Measurements from ENCODE around the gene GALM. TPM values are rescaled to one million over a fixed set of nuclear protein-coding genes. Genes with fewer than 3 reads are reported as not detected.

Gene GALM
- total RNA-seq, 6 experiments from 2014 or later = 26.2 to 47.9 (median 36.7) TPM

DNA sequence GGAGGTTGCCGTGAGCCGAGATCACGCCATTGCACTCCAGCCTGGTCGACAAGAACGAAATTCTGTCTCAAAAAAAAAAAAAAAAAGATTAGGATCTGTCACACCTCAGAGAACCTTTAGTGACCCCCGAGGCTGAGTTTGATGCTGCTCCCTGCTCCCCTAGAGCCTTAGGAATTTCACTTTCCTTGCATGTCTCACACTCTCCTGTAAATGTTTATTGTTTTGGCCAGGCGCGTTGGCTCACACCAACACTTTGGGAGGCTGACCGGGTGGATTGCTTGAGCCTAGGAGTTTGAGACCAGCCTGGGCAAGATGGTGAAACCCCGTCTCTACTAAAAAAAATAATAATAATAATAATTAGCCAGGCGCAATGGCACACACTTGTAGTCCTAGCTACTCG lies 53.8 kb downstream of the GALM start:
- H3K27me3 ChIP-seq = no peaks in the 10 kb centered on the region
- no peak overlapping the region for H3K4me3 ChIP-seq
- WGBS (ENCODE audit: insufficient coverage, low coverage, low lambda C conversion rate, missing lambda C conversion rate) = 94% methylated on average over 5 of the region's 12 CpGs
- intact Hi-C loops (cut with DNase I) = loop anchor here in 1 of 2 donors (10.0 kb wide), 1 partner anchor 125 kb away; no protein-coding TSS in a partner anchor
- H3K4me1 ChIP-seq = peaks cover 0 to 32% (median 9%) of the 10 kb centered on the region in 4 donors
- ATAC-seq (no peak), DNase-seq (no peak)
- TF ChIP-seq, protein P1, sequence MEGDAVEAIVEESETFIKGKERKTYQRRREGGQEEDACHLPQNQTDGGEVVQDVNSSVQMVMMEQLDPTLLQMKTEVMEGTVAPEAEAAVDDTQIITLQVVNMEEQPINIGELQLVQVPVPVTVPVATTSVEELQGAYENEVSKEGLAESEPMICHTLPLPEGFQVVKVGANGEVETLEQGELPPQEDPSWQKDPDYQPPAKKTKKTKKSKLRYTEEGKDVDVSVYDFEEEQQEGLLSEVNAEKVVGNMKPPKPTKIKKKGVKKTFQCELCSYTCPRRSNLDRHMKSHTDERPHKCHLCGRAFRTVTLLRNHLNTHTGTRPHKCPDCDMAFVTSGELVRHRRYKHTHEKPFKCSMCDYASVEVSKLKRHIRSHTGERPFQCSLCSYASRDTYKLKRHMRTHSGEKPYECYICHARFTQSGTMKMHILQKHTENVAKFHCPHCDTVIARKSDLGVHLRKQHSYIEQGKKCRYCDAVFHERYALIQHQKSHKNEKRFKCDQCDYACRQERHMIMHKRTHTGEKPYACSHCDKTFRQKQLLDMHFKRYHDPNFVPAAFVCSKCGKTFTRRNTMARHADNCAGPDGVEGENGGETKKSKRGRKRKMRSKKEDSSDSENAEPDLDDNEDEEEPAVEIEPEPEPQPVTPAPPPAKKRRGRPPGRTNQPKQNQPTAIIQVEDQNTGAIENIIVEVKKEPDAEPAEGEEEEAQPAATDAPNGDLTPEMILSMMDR (IDR thresholded peaks at IDR 0.05) = no peak
- TF ChIP-seq POLR2A (IDR thresholded peaks at IDR 0.05) = no peak
- no peaks in the 10 kb centered on the region for H3K36me3 ChIP-seq
- H3K9me3 ChIP-seq = no peaks in the 10 kb centered on the region
- no peak overlapping the region for H3K27ac ChIP-seq

DNA sequence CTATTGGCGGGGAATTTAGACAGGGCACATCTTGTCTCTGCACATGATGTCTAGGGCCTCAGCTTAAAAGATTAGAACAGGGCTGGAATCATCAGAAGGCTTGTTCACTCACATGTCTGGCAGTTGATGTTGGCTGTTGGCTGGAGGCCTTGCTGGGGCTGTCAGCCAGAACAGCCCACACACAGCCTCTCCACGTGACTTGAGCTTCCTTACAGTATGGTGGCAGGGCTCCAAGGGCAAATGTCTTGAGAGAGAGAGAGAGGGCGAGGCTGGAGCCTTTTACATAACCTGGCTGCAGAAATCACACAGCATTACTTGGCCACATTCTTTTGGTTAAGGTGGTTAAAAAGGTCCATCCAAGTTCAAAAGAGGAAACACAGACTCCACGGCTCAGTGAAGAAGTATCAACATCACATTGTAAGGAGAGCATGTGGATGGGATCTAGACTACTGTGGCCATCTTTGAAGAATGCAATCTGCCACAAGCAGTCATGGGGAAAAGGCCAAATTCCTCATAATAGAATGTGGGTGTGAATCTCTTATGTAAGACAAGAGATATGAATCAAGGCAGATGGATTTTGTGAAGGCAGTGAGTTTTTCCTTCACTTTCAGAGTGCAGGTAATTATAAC lies 54.8 kb downstream of the GALM start:
- WGBS (ENCODE audit: insufficient coverage, low coverage, low lambda C conversion rate, missing lambda C conversion rate) = 47% methylated on average over 3 of the region's 4 CpGs
- no peaks in the 10 kb centered on the region for H3K9me3 ChIP-seq
- no peaks in the 10 kb centered on the region for H3K27me3 ChIP-seq
- no peaks in the 10 kb centered on the region for H3K36me3 ChIP-seq
- H3K27ac ChIP-seq = peak overlapping the region in 1 of 3 donors; percentile 36
- intact Hi-C loops (cut with DNase I) = loop anchor here in 1 of 2 donors (10.0 kb wide), 1 partner anchor 126 kb away; no protein-coding TSS in a partner anchor
- no peak for TF ChIP-seq POLR2A (IDR thresholded peaks at IDR 0.05)
- TF ChIP-seq, protein P1 (IDR thresholded peaks at IDR 0.05) = no peak
- ATAC-seq = peak; percentile 11 to 62 (median 36)
- peaks cover 0 to 31% (median 9%) of the 10 kb centered on the region in 4 donors for H3K4me1 ChIP-seq
- peak in 2 of 3 donors; percentile 63 to 65 for DNase-seq
- no peak overlapping the region for H3K4me3 ChIP-seq

DNA sequence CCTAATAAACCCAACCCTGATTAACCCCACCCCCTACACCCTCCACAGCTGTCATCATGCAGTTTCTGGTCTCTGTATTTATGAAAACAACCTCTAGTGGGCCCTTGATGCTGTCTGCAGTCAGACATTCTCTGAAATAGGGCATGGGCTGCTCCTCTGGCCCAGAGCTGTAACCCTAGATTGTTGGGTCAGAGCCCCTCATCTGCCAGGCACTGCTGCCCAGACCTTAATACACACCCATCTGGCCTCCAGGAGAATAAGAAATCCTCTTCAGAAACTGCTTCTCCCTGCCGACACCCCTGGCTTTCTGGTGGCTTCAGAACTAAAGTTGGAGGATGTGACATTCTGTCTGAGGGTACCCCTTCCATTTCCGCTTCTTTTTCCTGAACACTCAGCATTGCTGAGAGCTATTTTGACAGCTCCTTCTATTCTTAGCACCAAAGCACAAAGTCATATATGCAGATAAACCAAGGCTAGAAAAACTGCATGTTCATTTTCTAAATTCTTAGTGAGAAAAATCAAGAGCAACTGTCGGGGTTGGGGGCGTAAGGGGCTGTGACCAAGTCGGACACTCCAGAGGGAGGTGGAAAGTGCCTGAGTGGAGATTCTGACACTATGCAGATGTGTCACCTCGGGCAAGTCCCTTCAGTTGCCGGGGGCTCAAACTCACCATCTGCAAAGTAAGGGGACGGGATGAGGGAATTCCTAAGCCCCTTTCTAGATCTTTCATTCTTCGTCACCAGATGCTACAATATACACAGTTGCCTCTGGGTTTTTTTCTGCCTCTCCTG lies 56.6 kb downstream of the GALM start:
- Histone ChIP-seq H3K36me3 (no peaks in the 10 kb centered on the region), H3K27ac (peak overlapping the region; percentile 10 to 82 (median 67)), H3K4me1 (peaks cover 0 to 24% (median 9%) of the 10 kb centered on the region in 4 donors), H3K27me3 (no peaks in the 10 kb centered on the region), H3K9me3 (no peaks in the 10 kb centered on the region), H3K4me3 (no peak overlapping the region)
- intact Hi-C loops (cut with DNase I) = loop anchor here in 1 of 2 donors (10.0 kb wide), 1 partner anchor 128 kb away; no protein-coding TSS in a partner anchor
- TF ChIP-seq, protein P1 (IDR thresholded peaks at IDR 0.05) = no peak
- no peak for TF ChIP-seq POLR2A (IDR thresholded peaks at IDR 0.05)
- WGBS (ENCODE audit: insufficient coverage, low coverage, low lambda C conversion rate, missing lambda C conversion rate) = 55% methylated on average over 7 of the region's 9 CpGs
- ATAC-seq (peak in 2 of 4 donors; percentile 4 to 17), DNase-seq (no peak)

DNA sequence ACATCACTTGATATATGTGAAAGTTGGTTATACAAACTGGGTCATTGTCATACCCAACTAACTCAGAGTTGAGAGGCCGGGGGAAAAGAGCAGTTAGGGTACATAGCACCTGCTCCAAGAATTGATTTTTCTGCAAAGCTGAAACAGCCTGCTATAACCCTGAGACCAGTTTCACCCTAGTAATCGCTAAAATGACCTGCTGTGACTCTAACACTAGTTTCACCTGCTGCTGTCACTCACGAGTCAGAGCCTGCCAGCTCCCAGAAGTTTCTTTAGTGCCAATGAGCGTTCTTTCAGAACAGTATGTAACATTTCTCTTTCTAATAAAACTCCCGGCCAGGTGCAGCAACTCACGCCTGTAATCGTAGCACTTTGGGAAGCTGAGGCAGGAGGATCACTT lies 57.3 kb downstream of the GALM start:
- peak overlapping the region; percentile 10 to 82 (median 67) for H3K27ac ChIP-seq
- WGBS (ENCODE audit: insufficient coverage, low coverage, low lambda C conversion rate, missing lambda C conversion rate) = 16% methylated on average over 7 of the region's 7 CpGs
- H3K36me3 ChIP-seq = no peaks in the 10 kb centered on the region
- no peaks in the 10 kb centered on the region for H3K27me3 ChIP-seq
- intact Hi-C loops (cut with DNase I) = loop anchor here in 1 of 2 donors (10.0 kb wide), 1 partner anchor 128 kb away; no protein-coding TSS in a partner anchor
- peak in 2 of 3 donors; percentile 61 to 72 for DNase-seq
- H3K4me3 ChIP-seq = no peak overlapping the region
- peaks cover 0 to 24% (median 9%) of the 10 kb centered on the region in 4 donors for H3K4me1 ChIP-seq
- no peaks in the 10 kb centered on the region for H3K9me3 ChIP-seq
- TF ChIP-seq, protein P1 (IDR thresholded peaks at IDR 0.05) = no peak
- TF ChIP-seq POLR2A (IDR thresholded peaks at IDR 0.05) = no peak
- peak; percentile 85 to 96 (median 91) for ATAC-seq

Measured in right lobe of liver (tissue), 6 donors.